Neural cell (in vitro differentiated cells): ENCODE results near the gene ADGRD1.

Experiments
- CTCF ChIP-seq: fragments of 450-650 bp; IDR thresholded peaks from 2 replicates; pipeline ENCODE4 v1.5.1; 2014; ENCODE audit warnings: antibody characterized with exemption, mild to moderate bottlenecking, moderate library complexity; ENCODE audit not compliant: poor library complexity, severe bottlenecking
- EP300 ChIP-seq: fragments of 450-650 bp; conservative IDR thresholded peaks from 2 replicates; pipeline ENCODE4 v1.6.1; 2014; ENCODE audit warnings: antibody characterized with exemption, mild to moderate bottlenecking, moderate library complexity; ENCODE audit not compliant: poor library complexity, severe bottlenecking
- EZH2 ChIP-seq: fragments of 200-600, 300-800 bp; shearing (Covaris generic), sonication (generic); IDR thresholded peaks from 2 replicates; pipeline ENCODE4 v1.6.1; 2014; ENCODE audit warnings: antibody characterized with exemption, low read length, borderline replicate concordance, mild to moderate bottlenecking; ENCODE audit not compliant: insufficient read depth, poor library complexity, severe bottlenecking
- RAD21 ChIP-seq: fragments of 450-650 bp; conservative IDR thresholded peaks from 2 replicates; pipeline ENCODE4 v1.6.1; 2014; ENCODE audit warnings: antibody characterized with exemption, mild to moderate bottlenecking, moderate library complexity
- SMC3 ChIP-seq: fragments of 450-650 bp; conservative IDR thresholded peaks from 2 replicates; pipeline ENCODE4 v1.6.1; 2014; ENCODE audit warnings: antibody characterized with exemption, mild to moderate bottlenecking, moderate library complexity; ENCODE audit not compliant: poor library complexity

- TF ChIP-seq SMC3 (no peak), EP300 (no peak), CTCF (no peak), RAD21 (no peak), EZH2 (no peak)
Observed at GRCh38 chr12:131049549-131050339, 96.0 kb downstream of the ADGRD1 start.
